ENCODE measurements around the gene ABCC4. TPM values are rescaled to one million over a fixed set of nuclear protein-coding genes. Genes with fewer than 3 reads are reported as not detected.

ABCC4 gene
- total RNA-seq, 1 experiment from 2014 or later, result 17.0 TPM

DNA sequence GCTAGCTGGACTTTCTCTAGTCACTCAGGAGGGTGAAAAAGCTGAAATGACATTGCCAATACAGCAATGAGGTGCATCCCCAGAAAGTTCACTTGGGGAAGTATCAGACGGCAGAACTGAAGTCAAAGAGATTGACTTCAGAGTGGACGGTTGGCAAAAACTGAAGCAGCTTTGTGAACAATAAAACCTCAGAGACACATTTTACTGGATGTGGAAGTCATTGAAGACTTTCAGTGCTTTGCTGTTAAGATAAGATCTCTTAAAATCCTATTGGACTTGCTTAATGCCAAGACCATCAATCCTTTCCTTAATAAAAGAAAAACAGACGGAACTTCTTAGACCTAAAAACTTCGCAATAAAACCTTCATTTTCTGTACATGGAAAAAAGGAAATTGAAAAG, 103.7 kb downstream of the ABCC4 start:
- H3K27me3 ChIP-seq (ENCODE audit: insufficient read depth, low read depth), result no peaks in the 10 kb centered on the region
- ChIA-PET CTCF (no interaction called here), POLR2A (ENCODE audit: unreplicated experiment) (no interaction called here)
- no peaks in the 10 kb centered on the region for H4K20me1 ChIP-seq (ENCODE audit: insufficient read depth)
- no peak overlapping the region for H3K4me3 ChIP-seq
- H3K27ac ChIP-seq, result no peak overlapping the region
- TF ChIP-seq CTCF (conservative IDR thresholded peaks at IDR 0.05), result no peak
- no peak for TF ChIP-seq EZH2 (IDR thresholded peaks at IDR 0.05; ENCODE audit: low read depth)
- no peaks in the 10 kb centered on the region for H3K9me2 ChIP-seq (ENCODE audit: insufficient read depth)
- H3K9me3 ChIP-seq (ENCODE audit: insufficient read depth, low read depth), result no peaks in the 10 kb centered on the region
- no peak overlapping the region for H2AFZ ChIP-seq
- no peaks in the 10 kb centered on the region for H3K4me1 ChIP-seq (replicated peaks; ENCODE audit: insufficient read depth)
- BruUV-seq (replicated peaks), result no TSS peak
- no peak overlapping the region for H3K4me2 ChIP-seq
- no peak for DNase-seq
- H3K36me3 ChIP-seq (ENCODE audit: low read depth), result no peaks in the 10 kb centered on the region
- H3F3A ChIP-seq (ENCODE audit: insufficient read depth, low read depth), result no peaks in the 10 kb centered on the region
- H3K79me2 ChIP-seq (ENCODE audit: low read depth), result no peaks in the 10 kb centered on the region
- intact Hi-C loops (cut with micrococcal nuclease; ENCODE audit: unreplicated experiment), result no loop called here

DNA sequence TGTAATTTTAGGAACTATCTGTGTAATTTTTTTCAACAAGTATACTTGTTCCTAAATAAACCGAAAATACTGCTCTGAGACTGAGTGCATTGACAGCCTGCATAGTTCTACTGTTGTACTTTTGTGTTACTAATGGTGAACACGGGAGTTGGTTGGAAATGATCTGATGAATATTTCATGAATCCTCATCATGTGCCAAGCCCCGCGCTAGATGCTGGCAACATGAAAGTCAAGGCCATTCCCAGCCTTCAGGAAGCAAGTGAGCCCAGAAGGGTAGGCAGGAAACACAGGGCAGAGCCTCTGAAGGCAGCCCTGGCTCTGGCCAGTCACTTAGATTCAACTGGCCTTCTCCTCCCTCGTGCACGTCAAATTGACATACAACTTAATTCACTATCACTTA, 106.1 kb downstream of the ABCC4 start:
- DNase-seq, result no peak
- Histone ChIP-seq H3K4me2 (no peak overlapping the region), H3K9me3 (ENCODE audit: insufficient read depth, low read depth) (no peaks in the 10 kb centered on the region), H3K9me2 (ENCODE audit: insufficient read depth) (no peaks in the 10 kb centered on the region), H3F3A (ENCODE audit: insufficient read depth, low read depth) (no peaks in the 10 kb centered on the region), H3K79me2 (ENCODE audit: low read depth) (no peaks in the 10 kb centered on the region), H3K4me3 (no peak overlapping the region), H4K20me1 (ENCODE audit: insufficient read depth) (no peaks in the 10 kb centered on the region), H3K27me3 (ENCODE audit: insufficient read depth, low read depth) (no peaks in the 10 kb centered on the region), H3K4me1 (replicated peaks; ENCODE audit: insufficient read depth) (no peaks in the 10 kb centered on the region), H2AFZ (no peak overlapping the region), H3K36me3 (ENCODE audit: low read depth) (no peaks in the 10 kb centered on the region), H3K27ac (no peak overlapping the region)
- ChIA-PET CTCF (interaction anchor here (0.6 kb wide), 1 partner anchor 205 kb away, joined by 4 read pairs; no protein-coding TSS in a partner anchor), POLR2A (ENCODE audit: unreplicated experiment) (no interaction called here)
- TF ChIP-seq CTCF (conservative IDR thresholded peaks at IDR 0.05) (no peak), EZH2 (IDR thresholded peaks at IDR 0.05; ENCODE audit: low read depth) (no peak)
- BruUV-seq (replicated peaks), result no TSS peak
- intact Hi-C loops (cut with micrococcal nuclease; ENCODE audit: unreplicated experiment), result no loop called here

DNA sequence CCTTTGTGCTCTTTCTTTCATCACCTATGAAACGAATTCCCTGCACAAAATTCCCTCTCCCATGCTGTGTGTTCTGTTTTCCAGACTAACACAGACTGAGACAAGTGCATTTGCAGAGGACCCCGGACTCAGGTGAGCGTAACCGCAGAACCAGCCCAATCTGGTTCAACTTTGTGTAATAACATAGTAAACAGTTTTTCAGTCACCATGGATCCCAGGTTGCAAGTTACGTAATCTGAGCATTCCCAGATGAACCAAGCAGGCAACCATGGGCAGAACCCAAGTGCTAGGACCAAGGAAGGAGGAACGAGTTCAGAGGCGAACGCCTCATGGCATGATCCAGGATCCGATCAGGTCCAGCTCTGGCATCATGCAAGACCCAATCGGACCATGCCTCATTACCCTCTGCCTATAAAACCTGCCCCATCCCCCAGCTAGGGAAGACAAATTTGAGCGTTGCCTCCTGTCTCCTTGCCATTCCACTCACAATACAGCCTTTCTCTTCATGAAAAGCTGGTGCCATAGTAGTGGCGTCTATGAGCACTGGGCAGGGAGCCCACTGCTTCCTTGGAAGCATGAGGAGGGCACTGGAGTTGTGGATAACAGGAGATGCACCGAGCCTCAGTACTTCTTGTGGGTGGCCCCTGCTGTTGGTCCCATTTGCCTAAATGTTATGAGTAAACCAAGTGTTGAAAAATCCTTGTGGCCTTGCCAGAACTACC, 107.6 kb downstream of the ABCC4 start:
- H4K20me1 ChIP-seq (ENCODE audit: insufficient read depth), result no peaks in the 10 kb centered on the region
- ChIA-PET POLR2A (ENCODE audit: unreplicated experiment) (no interaction called here), CTCF (no interaction called here)
- no peaks in the 10 kb centered on the region for H3K36me3 ChIP-seq (ENCODE audit: low read depth)
- H3K27ac ChIP-seq, result no peak overlapping the region
- no peak for TF ChIP-seq CTCF (conservative IDR thresholded peaks at IDR 0.05)
- TF ChIP-seq EZH2 (IDR thresholded peaks at IDR 0.05; ENCODE audit: low read depth), result no peak
- no peaks in the 10 kb centered on the region for H3K9me2 ChIP-seq (ENCODE audit: insufficient read depth)
- no peaks in the 10 kb centered on the region for H3K4me1 ChIP-seq (replicated peaks; ENCODE audit: insufficient read depth)
- no peak overlapping the region for H3K4me3 ChIP-seq
- no peak for DNase-seq
- 0 out of 2 replicates have a peak, but pooled peaks cover 4% of the 10 kb centered on the region for H3F3A ChIP-seq (ENCODE audit: insufficient read depth, low read depth)
- H3K27me3 ChIP-seq (ENCODE audit: insufficient read depth, low read depth), result no peaks in the 10 kb centered on the region
- H2AFZ ChIP-seq, result no peak overlapping the region
- no peaks in the 10 kb centered on the region for H3K79me2 ChIP-seq (ENCODE audit: low read depth)
- intact Hi-C loops (cut with micrococcal nuclease; ENCODE audit: unreplicated experiment), result no loop called here
- no peaks in the 10 kb centered on the region for H3K9me3 ChIP-seq (ENCODE audit: insufficient read depth, low read depth)
- BruUV-seq (replicated peaks), result no TSS peak
- H3K4me2 ChIP-seq, result no peak overlapping the region

Measured in PC-9 (cell line).